COR-L47 (cell line): ENCODE measurements around the gene ITCH.

Experiments used
- DNase-seq: peaks from one replicate; lab custom pipeline; 2025; lab: John Stamatoyannopoulos, UW

Gene ITCH

GRCh38 chr20:34558320-34559218, 195.5 kb downstream of the ITCH start, which contains the start of gene MAP1LC3A:
Gene MAP1LC3A, plus strand, starts transcription at chr20:34558718. Its CDS starts 151 bp downstream, at chr20:34558869.
- DNase-seq = no peak

DNA sequence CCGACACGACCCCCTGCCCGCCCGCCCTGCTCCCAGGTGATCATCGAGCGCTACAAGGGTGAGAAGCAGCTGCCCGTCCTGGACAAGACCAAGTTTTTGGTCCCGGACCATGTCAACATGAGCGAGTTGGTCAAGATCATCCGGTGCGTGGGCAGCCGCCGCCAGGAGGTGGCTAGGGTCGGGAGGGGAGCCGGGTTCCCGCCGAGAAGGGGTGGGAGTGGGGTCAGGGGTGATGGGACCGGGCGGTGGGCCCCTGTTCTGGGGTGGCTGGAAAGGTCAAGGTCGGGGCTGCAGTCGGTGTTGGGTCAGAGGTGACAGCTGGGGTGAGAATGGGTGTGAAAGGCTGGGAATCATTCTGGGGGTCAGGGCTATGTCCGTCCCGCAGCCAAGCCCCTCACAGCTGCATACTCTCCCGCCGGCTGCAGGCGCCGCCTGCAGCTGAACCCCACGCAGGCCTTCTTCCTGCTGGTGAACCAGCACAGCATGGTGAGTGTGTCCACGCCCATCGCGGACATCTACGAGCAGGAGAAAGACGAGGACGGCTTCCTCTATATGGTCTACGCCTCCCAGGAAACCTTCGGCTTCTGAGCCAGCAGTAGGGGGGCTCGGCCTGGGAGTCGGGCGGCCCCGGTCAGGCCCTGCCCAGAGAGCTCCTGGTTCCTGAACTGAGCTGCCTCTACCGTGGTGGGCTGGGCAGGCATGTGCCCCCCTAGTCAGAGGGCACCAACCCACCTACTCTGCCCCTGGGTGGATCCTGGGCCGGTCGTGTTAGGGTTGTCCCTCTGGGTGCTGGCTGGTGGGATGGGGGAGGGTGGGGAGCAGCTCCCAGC, 196.5 kb downstream of the ITCH start:
- no peak for DNase-seq

GRCh38 chr20:34560141-34560523, 197.1 kb downstream of the ITCH start:
- DNase-seq = no peak

DNA sequence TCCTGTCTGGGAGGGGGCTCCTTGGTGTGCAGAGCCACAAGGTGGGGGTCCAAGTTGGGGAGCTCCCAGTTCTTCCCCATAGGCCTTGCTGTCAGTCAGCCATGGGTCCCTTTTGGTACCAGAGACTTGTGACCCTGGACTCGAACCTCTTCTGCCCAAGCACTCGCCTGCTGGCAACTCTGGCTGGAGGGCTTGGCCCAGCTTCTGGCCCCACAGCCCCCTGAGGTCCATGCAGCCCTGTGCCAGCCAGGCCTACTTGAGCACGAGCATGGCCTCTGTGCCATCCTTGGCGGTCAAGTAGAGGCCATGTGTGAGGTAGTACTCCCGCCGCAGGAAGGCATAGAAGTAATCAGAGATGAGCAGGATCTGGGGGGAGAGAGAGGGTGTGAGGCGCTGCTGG, 197.5 kb downstream of the ITCH start:
- DNase-seq = no peak
